ENCODE measurements around the gene USP2. TPM values are rescaled to one million over a fixed set of nuclear protein-coding genes. Genes with fewer than 3 reads are reported as not detected.

Gene USP2
- total RNA-seq, 1 experiment from 2014 or later: 5.7 TPM

- H3K36me3 Mint-ChIP-seq (ENCODE audit: insufficient read depth in 1 of 3, low read depth in 3 of 3): no peaks in the 10 kb centered on the region
Observed at GRCh38 chr11:119324189-119324588, 57.3 kb downstream of the USP2 start.

More at GRCh38 chr11:119324189-119324588, 57.3 kb downstream of the USP2 start:
- Histone ChIP-seq H2BK15ac (ENCODE audit: low read depth, low read length) (no peak overlapping the region), H2AK5ac (ENCODE audit: insufficient read length, low read length) (no peak overlapping the region), H3K27me3 (ENCODE audit: insufficient read depth, low read length) (no peaks in the 10 kb centered on the region), H4K5ac (ENCODE audit: insufficient read length, low read depth, low read length) (no peak overlapping the region), H3K23ac (ENCODE audit: insufficient read length, low read depth, low read length) (no peak overlapping the region), H2BK12ac (ENCODE audit: insufficient read length, low read depth, low read length) (no peak overlapping the region), H4K8ac (replicated peaks; ENCODE audit: insufficient read length, low read depth, low read length) (no peak overlapping the region), H3K14ac (ENCODE audit: insufficient read depth, low read length) (no peak overlapping the region), H2BK120ac (ENCODE audit: low read depth, low read length, poor library complexity, severe bottlenecking) (no peak overlapping the region), H3K18ac (ENCODE audit: insufficient read length, low read depth, low read length) (no peak overlapping the region), H2BK5ac (ENCODE audit: insufficient read length, low read length) (no peak overlapping the region), H3K23me2 (ENCODE audit: insufficient read length, low read depth, low read length, poor library complexity, severe bottlenecking) (peaks cover 12% of the 10 kb centered on the region), H2AFZ (ENCODE audit: low read length) (no peak overlapping the region), H3K27ac (ENCODE audit: insufficient read length, low read depth, low read length) (no peak overlapping the region), H3K56ac (ENCODE audit: insufficient read length, low read depth, low read length) (no peak overlapping the region), H3K9me3 (ENCODE audit: control insufficient read depth, low read depth, low read length) (no peaks in the 10 kb centered on the region), H4K91ac (ENCODE audit: insufficient read length, low read depth, low read length) (no peak overlapping the region), H4K20me1 (ENCODE audit: control insufficient read depth, insufficient read depth, insufficient read length) (no peaks in the 10 kb centered on the region), H3K4me2 (ENCODE audit: insufficient read depth, insufficient read length, low read length) (no peak overlapping the region), H3K79me1 (ENCODE audit: insufficient read depth, low read depth, low read length, poor library complexity, severe bottlenecking) (no peaks in the 10 kb centered on the region), H3K79me2 (ENCODE audit: insufficient read depth, low read length) (no peaks in the 10 kb centered on the region), H3T11ph (ENCODE audit: low read length) (no peak overlapping the region), H3K9ac (ENCODE audit: extremely low read depth, insufficient read length, low read length) (no peak overlapping the region), H2BK20ac (ENCODE audit: low read depth, low read length, poor library complexity, severe bottlenecking) (no peak overlapping the region), H3K4ac (ENCODE audit: low read depth, low read length) (no peak overlapping the region), H3K4me1 (ENCODE audit: insufficient read depth, low read length) (peaks cover 4% of the 10 kb centered on the region; the same call in 1 of the 2 replicates)
- Mint-ChIP-seq H3K4me1 (peaks cover 22 to 24% of the 10 kb centered on the region in 2 experiments), H3K27me3 (ENCODE audit: low read depth) (no peaks in the 10 kb centered on the region; the same call in 1 of the 2 replicates), H3K9me3 (no peaks in the 10 kb centered on the region; a peak in 1 of 5 replicates), H3K27ac (no peak overlapping the region), H3K4me3 (no peak overlapping the region; a peak in 1 of 5 replicates)
- WGBS (ENCODE audit: extremely low coverage, insufficient read length, low lambda C conversion rate): no CpG with 5 or more reads among the region's 4 CpGs
- no peak for DNase-seq
- TF ChIP-seq CTCF (conservative IDR thresholded peaks at IDR 0.05): no peak
